RWPE2 (cell line): ENCODE data around the gene TGFBR2.

Experiments used
- ATAC-seq: fragments of 200-7000 bp; cut with Tn5 transposase; 3 replicates; pipeline ENCODE4 v1.9.1; 2021; ENCODE audit warnings: low read depth
- DNase-seq: peaks from one replicate; pipeline ENCODE4 v3.0.0-alpha.2; 2020; ENCODE audit warnings: low spot score
- H3K27ac ChIP-seq: fragments of 450-650 bp; 2 replicates; pipeline ENCODE4 v1.5.1; 2017; ENCODE audit warnings: mild to moderate bottlenecking; ENCODE audit not compliant: poor library complexity, severe bottlenecking
- H3K27me3 ChIP-seq: fragments of 250-450 bp; sonication (Bioruptor Pico); 2 replicates; pipeline ENCODE4 v1.5.1; 2021; ENCODE audit warnings: mild to moderate bottlenecking, moderate library complexity; ENCODE audit not compliant: insufficient read depth, poor library complexity, severe bottlenecking
- H3K36me3 ChIP-seq: fragments of 250-450 bp; sonication (Bioruptor Pico); 2 replicates; pipeline ENCODE4 v1.5.1; 2020; ENCODE audit warnings: low read depth, mild to moderate bottlenecking, moderate library complexity
- H3K4me1 ChIP-seq: fragments of 250-450 bp; sonication (Bioruptor Pico); 2 replicates; pipeline ENCODE4 v1.5.1; 2021; ENCODE audit warnings: mild to moderate bottlenecking, moderate library complexity; ENCODE audit not compliant: insufficient read depth, poor library complexity, severe bottlenecking
- H3K4me3 ChIP-seq: fragments of 250-450 bp; sonication (Bioruptor Pico); 2 replicates; pipeline ENCODE4 v1.5.1; 2021; ENCODE audit warnings: mild to moderate bottlenecking, moderate library complexity; ENCODE audit not compliant: severe bottlenecking
- H3K9me3 ChIP-seq: fragments of 250-450 bp; sonication (Bioruptor Pico); 2 replicates; pipeline ENCODE4 v1.5.1; 2021; ENCODE audit warnings: mild to moderate bottlenecking, moderate library complexity; ENCODE audit not compliant: severe bottlenecking
- CTCF ChIP-seq: fragments of 450-650 bp; IDR thresholded peaks from one replicate; pipeline ENCODE4 v1.5.1; 2017; ENCODE audit warnings: mild to moderate bottlenecking, moderate library complexity; ENCODE audit not compliant: poor library complexity, severe bottlenecking

TGFBR2 gene

GRCh38 chr3:30741889-30742288 is 135.5 kb downstream of the TGFBR2 start:
- H3K27me3 ChIP-seq = no peaks in the 10 kb centered on the region
- H3K36me3 ChIP-seq = no peaks in the 10 kb centered on the region
- no peaks in the 10 kb centered on the region for H3K9me3 ChIP-seq
- no peak for DNase-seq
- ATAC-seq = no peak
- H3K27ac ChIP-seq = no peak overlapping the region
- H3K4me3 ChIP-seq = no peak overlapping the region
- TF ChIP-seq CTCF = no peak
- H3K4me1 ChIP-seq = no peaks in the 10 kb centered on the region

GRCh38 chr3:30742796-30743619 is 136.6 kb downstream of the TGFBR2 start:
- ATAC-seq = no peak
- no peak for DNase-seq

More at GRCh38 chr3:30742796-30743619, 136.6 kb downstream of the TGFBR2 start:
- Histone ChIP-seq H3K4me3 (no peak overlapping the region), H3K36me3 (no peaks in the 10 kb centered on the region), H3K9me3 (no peaks in the 10 kb centered on the region), H3K4me1 (no peaks in the 10 kb centered on the region), H3K27ac (no peak overlapping the region), H3K27me3 (no peaks in the 10 kb centered on the region)
- no peak for TF ChIP-seq CTCF
